Measurements from ENCODE around the gene COQ3. TPM values are rescaled to one million over a fixed set of nuclear protein-coding genes. Genes with fewer than 3 reads are reported as not detected.
A peak's percentile ranks its signal among the peaks of the same experiment; 100 is the strongest.
"Not testable (repeated sequence)": the region's sequence is repeated elsewhere in the genome, so short reads cannot be mapped to it uniquely, and the experiment has no call there.

The COQ3 gene
- total and polyA plus RNA-seq, 8 donors = 1.1 to 10.8 (median 3.7) TPM

GRCh38 chr6:99341862-99342455 is 52.0 kb downstream of the COQ3 start:
- intact Hi-C loops (cut with DNase I) = no loop called here
- ATAC-seq (no peak), DNase-seq (no peak), FAIRE-seq (no peak)
- TF ChIP-seq CTCF (IDR thresholded peaks at IDR 0.05) = no peak
- no peak overlapping the region for H3K4me3 ChIP-seq
- 84 to 93% methylated on average over 5 of the region's 5 CpGs for WGBS, 2 donors
- H3K27me3 ChIP-seq = no peaks in the 10 kb centered on the region
- H3K27ac ChIP-seq = no peak overlapping the region
- H3K4me1 ChIP-seq = no peaks in the 10 kb centered on the region
- H3K9me3 ChIP-seq = no peaks in the 10 kb centered on the region
- no peaks in the 10 kb centered on the region for H3K36me3 ChIP-seq

DNA sequence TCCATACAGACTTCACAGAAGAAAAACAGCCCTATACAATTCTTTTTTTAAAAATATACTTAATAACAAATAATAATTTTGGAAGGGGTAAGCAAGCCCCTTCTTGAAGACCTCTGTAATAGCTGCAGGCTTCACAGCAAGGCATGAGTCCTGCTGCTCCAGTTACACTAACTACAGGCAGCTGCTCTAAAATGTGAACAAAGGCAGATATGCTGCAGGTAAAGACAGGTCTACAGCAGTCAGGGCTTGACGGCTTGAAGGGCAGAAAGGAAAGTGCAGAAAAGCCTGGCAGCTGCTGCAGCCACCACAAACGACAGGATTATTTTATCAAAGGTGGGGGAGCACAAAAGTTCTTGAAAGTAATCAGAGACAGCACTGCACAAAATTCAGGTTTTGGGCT is 55.8 kb downstream of the COQ3 start:
- ATAC-seq (no peak), DNase-seq (no peak), FAIRE-seq (no peak)
- H3K27me3 ChIP-seq = no peaks in the 10 kb centered on the region
- intact Hi-C loops (cut with DNase I) = no loop called here
- no peak overlapping the region for H3K4me3 ChIP-seq
- H3K27ac ChIP-seq = no peak overlapping the region
- 48 to 50% methylated on average over 2 of the region's 2 CpGs for WGBS, 2 donors
- H3K9me3 ChIP-seq = no peaks in the 10 kb centered on the region
- TF ChIP-seq CTCF (IDR thresholded peaks at IDR 0.05) = no peak
- H3K36me3 ChIP-seq = no peaks in the 10 kb centered on the region
- no peaks in the 10 kb centered on the region for H3K4me1 ChIP-seq

DNA sequence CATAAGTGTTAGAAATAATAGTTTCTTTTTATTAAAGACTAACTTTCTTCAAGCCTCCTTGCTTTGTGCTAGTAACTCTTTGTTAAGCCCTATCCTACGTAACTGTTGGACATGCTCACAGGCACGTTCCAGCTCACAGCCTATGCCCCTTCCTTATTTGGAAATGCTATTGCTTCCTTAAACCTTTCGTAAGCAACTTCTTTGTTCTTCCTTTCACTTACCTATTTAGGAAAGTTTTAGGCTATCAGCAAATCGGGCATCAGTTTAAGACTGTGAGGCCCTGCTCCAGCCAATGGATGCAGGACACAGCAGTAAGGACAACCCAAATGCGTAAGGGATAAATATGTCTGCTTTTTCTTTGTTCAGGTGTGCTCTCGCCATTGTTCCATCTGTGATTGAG is 58.7 kb downstream of the COQ3 start:
- H3K4me1 ChIP-seq; intact Hi-C loops (cut with DNase I); H3K4me3 ChIP-seq; H3K36me3 ChIP-seq; FAIRE-seq; DNase-seq; H3K9me3 ChIP-seq; H3K27me3 ChIP-seq; ATAC-seq; H3K27ac ChIP-seq: not testable (repeated sequence)
- 74 to 76% methylated on average over 6 of the region's 6 CpGs for WGBS, 2 donors

DNA sequence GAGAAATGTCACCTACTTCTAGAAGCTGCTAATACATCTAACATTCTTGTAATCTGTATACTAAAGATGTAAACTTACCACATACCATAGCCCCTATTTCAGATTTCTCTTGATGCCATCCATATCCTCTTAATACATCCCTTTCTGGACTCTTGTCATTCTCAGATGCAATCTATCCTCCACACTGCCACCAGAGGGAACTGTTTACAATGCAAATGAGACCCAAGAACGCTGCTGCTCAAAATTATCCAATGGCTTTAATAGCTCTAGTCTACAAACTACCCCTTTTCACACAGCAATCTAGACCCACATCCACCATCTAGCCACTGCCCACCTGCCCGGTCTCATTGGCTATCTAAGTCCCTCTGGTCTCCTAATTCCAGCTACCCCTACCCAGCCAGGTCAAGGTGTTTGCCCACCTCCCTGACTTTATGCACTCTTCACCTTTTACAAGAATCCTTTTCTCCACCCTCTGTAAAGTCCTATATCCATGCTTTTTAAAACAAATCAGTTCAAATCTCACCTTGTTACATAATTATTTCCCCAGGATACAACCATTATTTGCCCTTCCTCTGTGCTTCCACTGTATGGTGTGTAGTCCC is 59.4 kb downstream of the COQ3 start:
- FAIRE-seq = no peak
- no peaks in the 10 kb centered on the region for H3K36me3 ChIP-seq
- 12 to 21% methylated on average over 2 of the region's 2 CpGs for WGBS, 2 donors
- H3K9me3 ChIP-seq = no peaks in the 10 kb centered on the region
- intact Hi-C loops (cut with DNase I) = no loop called here
- H3K27ac ChIP-seq = no peak overlapping the region
- H3K4me1 ChIP-seq = no peaks in the 10 kb centered on the region
- no peak overlapping the region for H3K4me3 ChIP-seq
- TF ChIP-seq CTCF (IDR thresholded peaks at IDR 0.05) = peak in 3 of 4 donors; percentile 10 to 26 (median 22)
- no peaks in the 10 kb centered on the region for H3K27me3 ChIP-seq
- peak in 1 of 6 donors; percentile 28 for DNase-seq
- ATAC-seq = peak in 3 of 4 donors; percentile 83 to 85 (median 84)

- no peak overlapping the region for H3K4me3 ChIP-seq
- 76 to 79% methylated on average over 6 of the region's 6 CpGs for WGBS, 2 donors
- H3K27me3 ChIP-seq = no peaks in the 10 kb centered on the region
- no peaks in the 10 kb centered on the region for H3K36me3 ChIP-seq
- no peak for DNase-seq
- no peak for ATAC-seq
- no peak for TF ChIP-seq CTCF (IDR thresholded peaks at IDR 0.05)
- FAIRE-seq = no peak
- H3K4me1 ChIP-seq = no peaks in the 10 kb centered on the region
- no peak overlapping the region for H3K27ac ChIP-seq
- intact Hi-C loops (cut with DNase I) = no loop called here
- H3K9me3 ChIP-seq = no peaks in the 10 kb centered on the region
Measured at GRCh38 chr6:99333068-99333467, 60.9 kb downstream of the COQ3 start.
